B cell (primary cell): ENCODE results near the gene ABLIM3.

Experiments used
- CTCF ChIP-seq: fragments of 200-600 bp; IDR thresholded peaks from one replicate; pipeline ENCODE4 v1.8.0; 2022; ENCODE audit warnings: antibody characterized with exemption, mild to moderate bottlenecking
- EZH2 ChIP-seq: IDR thresholded peaks from 2 replicates; pipeline ENCODE4 v1.6.1; 2012; ENCODE audit warnings: borderline replicate concordance, low read depth, mild to moderate bottlenecking, moderate library complexity, low read length; ENCODE audit not compliant: insufficient read depth, poor library complexity, severe bottlenecking

GRCh38 chr5:149200355-149200754 lies 59.1 kb downstream of the ABLIM3 start:
- no peak for TF ChIP-seq CTCF
- no peak for TF ChIP-seq EZH2
